GM12891 (cell line): ENCODE measurements around the gene DAB1.

ENCODE experiments used
- POLR2A ChIP-seq: IDR thresholded peaks from 2 replicates; pipeline ENCODE4 v1.6.1; 2011; ENCODE audit warnings: low read depth, low read length, control low read depth
- POLR2AphosphoS5 ChIP-seq: IDR thresholded peaks from 2 replicates; pipeline ENCODE4 v1.6.1; 2011; ENCODE audit warnings: low read depth, low read length, control low read depth

DNA sequence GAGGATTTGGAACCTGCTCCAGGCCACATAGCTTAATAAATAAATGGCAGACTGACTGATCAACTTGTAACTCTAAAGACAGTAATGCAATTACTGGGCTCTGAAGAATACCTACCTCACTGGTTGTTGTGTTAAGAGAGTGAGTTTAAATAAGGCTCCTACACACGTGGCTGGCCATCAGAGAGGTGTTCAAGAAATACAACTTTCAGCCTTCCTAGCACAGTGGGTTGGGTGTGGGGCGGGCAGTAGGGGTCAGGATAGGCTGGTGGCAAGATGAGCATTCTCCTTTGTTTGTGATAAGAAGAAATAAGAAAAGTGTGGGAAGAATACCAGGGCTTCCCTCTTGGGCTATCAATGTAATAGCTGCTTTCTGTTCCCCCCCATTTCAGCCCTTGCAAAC lies 151.3 kb downstream of the DAB1 start:
- TF ChIP-seq POLR2AphosphoS5 = no peak
- no peak for TF ChIP-seq POLR2A
